ENCODE measurements around the gene YTHDF1. TPM values are rescaled to one million over a fixed set of nuclear protein-coding genes. Genes with fewer than 3 reads are reported as not detected.

Gene YTHDF1
- total and polyA plus RNA-seq, 2 donors (not counting 1 experiment from before 2014, with no cell fraction given), result 16.3 to 25.9 TPM

DNA sequence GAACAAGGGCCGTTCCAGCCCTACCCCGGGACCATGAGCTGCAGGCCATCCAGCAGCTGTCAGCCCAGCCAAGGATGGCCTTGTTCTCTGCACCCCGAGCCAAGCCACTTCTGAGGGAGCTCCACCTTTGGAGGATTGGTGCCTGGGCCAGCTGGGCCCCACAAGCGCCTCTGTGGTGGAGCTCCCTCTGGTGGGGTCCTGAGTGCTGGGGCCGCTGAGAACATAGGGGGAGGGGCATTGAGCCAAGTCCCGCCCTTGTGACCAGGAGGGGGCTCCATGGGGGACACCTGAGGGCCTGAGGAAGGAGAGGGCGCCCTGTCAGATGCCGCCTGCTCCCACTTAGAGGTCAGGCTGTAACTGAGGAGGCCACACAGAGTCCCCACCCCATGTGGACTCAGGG is 43.2 kb downstream of the YTHDF1 start:
- H3K4me2 ChIP-seq (ENCODE audit: extremely low read depth, insufficient read depth, low read length), result no peak overlapping the region
- DNase-seq (ENCODE audit: low read depth in 2 of 2), result no peak
- peaks cover 35% of the 10 kb centered on the region for H3K27me3 ChIP-seq (ENCODE audit: control insufficient read depth, insufficient read depth, low read length)
- H3K79me2 ChIP-seq (ENCODE audit: control insufficient read depth, insufficient read depth, low read length), result no peaks in the 10 kb centered on the region
- H4K20me1 ChIP-seq (ENCODE audit: control insufficient read depth, extremely low read depth, insufficient read depth, low read length), result no peaks in the 10 kb centered on the region
- H3K9ac ChIP-seq (ENCODE audit: insufficient read depth, low read length), result no peak overlapping the region
- H3K4me3 ChIP-seq (replicated peaks in 1 of 4; ENCODE audit: control extremely low read depth in 1 of 4, insufficient read depth in 1 of 4, low read depth in 3 of 4, low read length in 4 of 4), result no peak overlapping the region
- no peaks in the 10 kb centered on the region for H3K4me1 ChIP-seq (ENCODE audit: control insufficient read depth, extremely low read depth, insufficient read depth, low read length)
- no peak overlapping the region for H2AFZ ChIP-seq (ENCODE audit: low read length)
- H3K9me3 ChIP-seq (ENCODE audit: control insufficient read depth, insufficient read depth, low read depth, low read length), result no peaks in the 10 kb centered on the region
- H3K27ac ChIP-seq (ENCODE audit: insufficient read depth, low read length), result no peak overlapping the region
- TF ChIP-seq, protein P1, sequence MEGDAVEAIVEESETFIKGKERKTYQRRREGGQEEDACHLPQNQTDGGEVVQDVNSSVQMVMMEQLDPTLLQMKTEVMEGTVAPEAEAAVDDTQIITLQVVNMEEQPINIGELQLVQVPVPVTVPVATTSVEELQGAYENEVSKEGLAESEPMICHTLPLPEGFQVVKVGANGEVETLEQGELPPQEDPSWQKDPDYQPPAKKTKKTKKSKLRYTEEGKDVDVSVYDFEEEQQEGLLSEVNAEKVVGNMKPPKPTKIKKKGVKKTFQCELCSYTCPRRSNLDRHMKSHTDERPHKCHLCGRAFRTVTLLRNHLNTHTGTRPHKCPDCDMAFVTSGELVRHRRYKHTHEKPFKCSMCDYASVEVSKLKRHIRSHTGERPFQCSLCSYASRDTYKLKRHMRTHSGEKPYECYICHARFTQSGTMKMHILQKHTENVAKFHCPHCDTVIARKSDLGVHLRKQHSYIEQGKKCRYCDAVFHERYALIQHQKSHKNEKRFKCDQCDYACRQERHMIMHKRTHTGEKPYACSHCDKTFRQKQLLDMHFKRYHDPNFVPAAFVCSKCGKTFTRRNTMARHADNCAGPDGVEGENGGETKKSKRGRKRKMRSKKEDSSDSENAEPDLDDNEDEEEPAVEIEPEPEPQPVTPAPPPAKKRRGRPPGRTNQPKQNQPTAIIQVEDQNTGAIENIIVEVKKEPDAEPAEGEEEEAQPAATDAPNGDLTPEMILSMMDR (conservative IDR thresholded peaks at IDR 0.05 in 1 of 2, IDR thresholded peaks at IDR 0.05 in 1 of 2; ENCODE audit: low read depth in 1 of 2, low read length in 2 of 2), result no peak
- no peak for TF ChIP-seq EZH2 (IDR thresholded peaks at IDR 0.05; ENCODE audit: low read length, missing control alignments)
- H3K36me3 ChIP-seq (ENCODE audit: control insufficient read depth, insufficient read depth, low read length), result no peaks in the 10 kb centered on the region

DNA sequence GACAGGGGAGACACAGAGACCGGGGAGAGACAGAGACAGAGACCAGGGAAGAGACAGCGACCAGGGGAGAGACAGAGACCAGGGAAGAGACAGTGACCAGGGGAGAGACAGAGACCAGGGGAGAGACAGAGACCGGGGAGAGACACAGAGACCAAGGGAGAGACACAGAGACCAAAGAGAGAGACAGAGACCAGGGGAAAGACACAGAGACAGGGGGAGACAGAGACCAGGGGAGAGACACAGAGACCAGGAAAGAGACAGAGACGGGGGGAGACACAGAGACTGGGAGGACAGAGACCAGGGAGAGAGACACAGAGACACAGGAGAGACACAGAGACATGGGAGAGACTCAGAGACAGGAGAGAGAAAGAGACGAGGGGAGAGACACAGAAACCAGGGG is 43.9 kb downstream of the YTHDF1 start:
- no peak for DNase-seq (ENCODE audit: low read depth in 2 of 2)
- Histone ChIP-seq H3K36me3 (ENCODE audit: control insufficient read depth, insufficient read depth, low read length) (no peaks in the 10 kb centered on the region), H3K79me2 (ENCODE audit: control insufficient read depth, insufficient read depth, low read length) (no peaks in the 10 kb centered on the region), H3K27ac (ENCODE audit: insufficient read depth, low read length) (no peak overlapping the region), H3K9ac (ENCODE audit: insufficient read depth, low read length) (no peak overlapping the region), H2AFZ (ENCODE audit: low read length) (no peak overlapping the region), H3K4me1 (ENCODE audit: control insufficient read depth, extremely low read depth, insufficient read depth, low read length) (no peaks in the 10 kb centered on the region), H3K4me2 (ENCODE audit: extremely low read depth, insufficient read depth, low read length) (no peak overlapping the region), H3K4me3 (replicated peaks in 1 of 4; ENCODE audit: control extremely low read depth in 1 of 4, insufficient read depth in 1 of 4, low read depth in 3 of 4, low read length in 4 of 4) (no peak overlapping the region), H4K20me1 (ENCODE audit: control insufficient read depth, extremely low read depth, insufficient read depth, low read length) (no peaks in the 10 kb centered on the region), H3K9me3 (ENCODE audit: control insufficient read depth, insufficient read depth, low read depth, low read length) (no peaks in the 10 kb centered on the region), H3K27me3 (ENCODE audit: control insufficient read depth, insufficient read depth, low read length) (peaks cover 31% of the 10 kb centered on the region)
- TF ChIP-seq, protein P1 (conservative IDR thresholded peaks at IDR 0.05 in 1 of 2, IDR thresholded peaks at IDR 0.05 in 1 of 2; ENCODE audit: low read depth in 1 of 2, low read length in 2 of 2), result no peak
- no peak for TF ChIP-seq EZH2 (IDR thresholded peaks at IDR 0.05; ENCODE audit: low read length, missing control alignments)

DNA sequence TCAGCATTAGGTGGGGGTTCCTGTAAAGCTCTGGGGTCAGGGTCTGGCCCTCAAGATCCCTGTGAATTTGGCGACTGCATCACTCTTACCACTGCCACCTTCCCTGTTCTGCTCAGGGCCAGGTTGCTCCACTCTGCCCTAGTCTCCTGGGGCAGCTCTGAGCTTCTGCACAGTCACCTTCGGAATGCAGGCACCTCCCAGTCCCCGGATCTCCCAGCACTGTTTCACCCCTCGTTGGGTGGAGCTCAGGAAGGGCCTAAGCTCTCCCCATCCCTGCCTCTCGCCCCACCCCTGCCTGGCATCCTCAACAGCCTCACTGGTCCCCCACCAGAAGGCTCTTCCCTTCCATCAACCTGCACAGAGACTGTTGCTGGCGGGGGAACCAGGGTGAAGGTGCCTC is 46.2 kb downstream of the YTHDF1 start:
- DNase-seq (ENCODE audit: low read depth in 2 of 2), result no peak

More for the DNA sequence above, 46.2 kb downstream of the YTHDF1 start:
- H3K4me2 ChIP-seq (ENCODE audit: extremely low read depth, insufficient read depth, low read length), result no peak overlapping the region
- H3K4me1 ChIP-seq (ENCODE audit: control insufficient read depth, extremely low read depth, insufficient read depth, low read length), result no peaks in the 10 kb centered on the region
- H4K20me1 ChIP-seq (ENCODE audit: control insufficient read depth, extremely low read depth, insufficient read depth, low read length), result no peaks in the 10 kb centered on the region
- H2AFZ ChIP-seq (ENCODE audit: low read length), result no peak overlapping the region
- H3K27ac ChIP-seq (ENCODE audit: insufficient read depth, low read length), result no peak overlapping the region
- no peaks in the 10 kb centered on the region for H3K36me3 ChIP-seq (ENCODE audit: control insufficient read depth, insufficient read depth, low read length)
- H3K4me3 ChIP-seq (replicated peaks in 1 of 4; ENCODE audit: control extremely low read depth in 1 of 4, insufficient read depth in 1 of 4, low read depth in 3 of 4, low read length in 4 of 4), result no peak overlapping the region
- no peaks in the 10 kb centered on the region for H3K79me2 ChIP-seq (ENCODE audit: control insufficient read depth, insufficient read depth, low read length)
- TF ChIP-seq EZH2 (IDR thresholded peaks at IDR 0.05; ENCODE audit: low read length, missing control alignments), result no peak
- TF ChIP-seq, protein P1 (conservative IDR thresholded peaks at IDR 0.05 in 1 of 2, IDR thresholded peaks at IDR 0.05 in 1 of 2; ENCODE audit: low read depth in 1 of 2, low read length in 2 of 2), result no peak
- peaks cover 20% of the 10 kb centered on the region for H3K27me3 ChIP-seq (ENCODE audit: control insufficient read depth, insufficient read depth, low read length)
- no peaks in the 10 kb centered on the region for H3K9me3 ChIP-seq (ENCODE audit: control insufficient read depth, insufficient read depth, low read depth, low read length)
- no peak overlapping the region for H3K9ac ChIP-seq (ENCODE audit: insufficient read depth, low read length)

Measured in fibroblast of lung (primary cell).